ENCODE measurements around the gene MRM1.
A peak's percentile ranks its signal among the peaks of the same experiment; 100 is the strongest.

MRM1 gene, protein sequence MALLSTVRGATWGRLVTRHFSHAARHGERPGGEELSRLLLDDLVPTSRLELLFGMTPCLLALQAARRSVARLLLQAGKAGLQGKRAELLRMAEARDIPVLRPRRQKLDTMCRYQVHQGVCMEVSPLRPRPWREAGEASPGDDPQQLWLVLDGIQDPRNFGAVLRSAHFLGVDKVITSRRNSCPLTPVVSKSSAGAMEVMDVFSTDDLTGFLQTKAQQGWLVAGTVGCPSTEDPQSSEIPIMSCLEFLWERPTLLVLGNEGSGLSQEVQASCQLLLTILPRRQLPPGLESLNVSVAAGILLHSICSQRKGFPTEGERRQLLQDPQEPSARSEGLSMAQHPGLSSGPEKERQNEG

DNA sequence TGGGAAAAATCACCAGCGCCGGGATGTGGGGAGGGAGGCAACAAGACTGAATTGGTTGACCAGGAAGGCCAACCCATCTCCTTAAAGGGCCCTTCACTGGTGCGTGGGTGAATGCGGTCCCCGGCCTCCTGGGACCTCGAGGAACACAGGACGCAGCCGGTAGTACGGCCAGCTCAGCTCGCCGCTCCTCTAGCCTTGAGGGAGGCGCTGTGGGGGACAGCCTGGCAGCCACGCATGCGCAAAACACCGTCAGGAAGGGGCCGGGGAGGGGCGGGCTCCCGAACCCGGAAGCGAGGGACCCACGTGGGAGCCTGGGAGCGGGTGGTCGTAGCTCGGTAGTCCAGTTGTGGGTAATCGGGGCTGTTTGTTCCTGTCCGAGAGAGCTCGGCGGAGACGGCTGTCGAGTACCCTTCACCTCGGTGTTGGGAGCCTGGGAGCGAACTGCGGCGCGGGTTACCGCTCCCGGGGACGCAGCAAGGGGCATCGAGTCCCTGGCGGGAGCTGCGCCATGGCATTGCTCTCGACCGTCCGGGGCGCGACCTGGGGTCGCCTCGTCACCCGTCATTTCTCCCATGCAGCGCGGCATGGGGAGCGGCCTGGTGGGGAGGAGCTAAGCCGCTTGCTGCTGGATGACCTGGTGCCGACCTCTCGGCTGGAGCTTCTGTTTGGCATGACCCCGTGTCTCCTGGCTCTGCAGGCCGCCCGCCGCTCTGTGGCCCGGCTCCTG is at the start of gene MRM1:
Gene MRM1, plus strand, starts transcription at position 281 of the 727 bp plus-strand sequence. Its CDS starts 228 bp downstream, at position 509.
- Histone ChIP-seq H3K4me3 (ENCODE audit: low read depth, low read length) (peak within 1 kb of the TSS; percentile 90), H3K27me3 (replicated peaks) (no peaks in the 10 kb centered on the region), H3K36me3 (replicated peaks) (no peaks in the 10 kb centered on the region), H3K27ac (peak within 1 kb of the TSS; percentile 60)
- in situ Hi-C loops (cut with HindIII; ENCODE audit: low pct_ligation_motif_present, low sequenced_read_pairs): no loop called here
- peak; percentile 81 for DNase-seq
- TF ChIP-seq, protein P1, sequence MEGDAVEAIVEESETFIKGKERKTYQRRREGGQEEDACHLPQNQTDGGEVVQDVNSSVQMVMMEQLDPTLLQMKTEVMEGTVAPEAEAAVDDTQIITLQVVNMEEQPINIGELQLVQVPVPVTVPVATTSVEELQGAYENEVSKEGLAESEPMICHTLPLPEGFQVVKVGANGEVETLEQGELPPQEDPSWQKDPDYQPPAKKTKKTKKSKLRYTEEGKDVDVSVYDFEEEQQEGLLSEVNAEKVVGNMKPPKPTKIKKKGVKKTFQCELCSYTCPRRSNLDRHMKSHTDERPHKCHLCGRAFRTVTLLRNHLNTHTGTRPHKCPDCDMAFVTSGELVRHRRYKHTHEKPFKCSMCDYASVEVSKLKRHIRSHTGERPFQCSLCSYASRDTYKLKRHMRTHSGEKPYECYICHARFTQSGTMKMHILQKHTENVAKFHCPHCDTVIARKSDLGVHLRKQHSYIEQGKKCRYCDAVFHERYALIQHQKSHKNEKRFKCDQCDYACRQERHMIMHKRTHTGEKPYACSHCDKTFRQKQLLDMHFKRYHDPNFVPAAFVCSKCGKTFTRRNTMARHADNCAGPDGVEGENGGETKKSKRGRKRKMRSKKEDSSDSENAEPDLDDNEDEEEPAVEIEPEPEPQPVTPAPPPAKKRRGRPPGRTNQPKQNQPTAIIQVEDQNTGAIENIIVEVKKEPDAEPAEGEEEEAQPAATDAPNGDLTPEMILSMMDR (IDR thresholded peaks at IDR 0.05; ENCODE audit: low read depth, low read length, missing control alignments): peak; percentile 32

DNA sequence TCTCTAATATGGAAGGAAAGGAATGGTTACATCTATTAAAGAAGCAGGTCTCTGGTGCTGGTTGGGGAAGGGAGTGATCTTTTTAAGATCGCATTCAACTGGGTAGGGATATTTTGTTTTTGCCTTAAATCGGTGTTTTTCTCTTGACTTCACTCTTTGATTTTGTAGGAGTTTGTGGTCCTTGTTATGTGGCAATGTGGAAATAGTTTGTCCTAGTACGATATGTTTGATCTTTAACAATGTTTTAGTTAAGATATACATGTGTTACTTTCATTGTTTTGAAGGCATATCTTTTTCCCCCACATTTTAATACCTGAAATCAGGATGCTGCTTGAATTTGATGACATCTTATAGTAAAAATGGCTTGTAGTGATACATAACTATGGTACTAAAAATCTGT is 47.9 kb upstream of the MRM1 start:
- TF ChIP-seq, protein P1 (IDR thresholded peaks at IDR 0.05; ENCODE audit: low read depth, low read length, missing control alignments): no peak
- no peak overlapping the region for H3K4me3 ChIP-seq (ENCODE audit: low read depth, low read length)
- H3K27me3 ChIP-seq (replicated peaks): no peaks in the 10 kb centered on the region
- DNase-seq: no peak
- in situ Hi-C loops (cut with HindIII; ENCODE audit: low pct_ligation_motif_present, low sequenced_read_pairs): no loop called here
- no peak overlapping the region for H3K27ac ChIP-seq
- H3K36me3 ChIP-seq (replicated peaks): peaks cover 29% of the 10 kb centered on the region

DNA sequence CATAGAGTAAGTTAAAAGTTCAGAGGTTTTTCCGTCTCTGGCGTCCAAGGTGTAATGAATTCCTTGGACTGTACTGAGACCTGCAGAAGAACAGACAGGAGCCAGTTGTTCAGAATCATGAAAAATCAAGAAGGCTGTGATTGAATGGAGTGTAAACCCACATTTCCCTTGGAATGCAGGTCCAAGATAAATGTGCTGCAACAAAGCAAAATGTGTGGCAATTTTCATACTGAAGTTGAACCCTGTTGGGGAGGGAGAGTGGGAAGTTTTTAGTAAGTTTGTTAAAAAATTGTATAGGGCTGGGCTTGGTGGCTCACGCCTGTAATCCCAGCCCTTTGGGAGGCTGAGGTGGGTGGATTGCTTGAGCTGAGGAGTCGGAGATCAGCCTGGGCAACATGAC is 35.3 kb upstream of the MRM1 start:
- TF ChIP-seq, protein P1 (IDR thresholded peaks at IDR 0.05; ENCODE audit: low read depth, low read length, missing control alignments): no peak
- H3K4me3 ChIP-seq (ENCODE audit: low read depth, low read length): no peak overlapping the region
- DNase-seq: no peak
- H3K27me3 ChIP-seq (replicated peaks): no peaks in the 10 kb centered on the region
- peaks cover 62% of the 10 kb centered on the region for H3K36me3 ChIP-seq (replicated peaks)
- in situ Hi-C loops (cut with HindIII; ENCODE audit: low pct_ligation_motif_present, low sequenced_read_pairs): no loop called here
- no peak overlapping the region for H3K27ac ChIP-seq

DNA sequence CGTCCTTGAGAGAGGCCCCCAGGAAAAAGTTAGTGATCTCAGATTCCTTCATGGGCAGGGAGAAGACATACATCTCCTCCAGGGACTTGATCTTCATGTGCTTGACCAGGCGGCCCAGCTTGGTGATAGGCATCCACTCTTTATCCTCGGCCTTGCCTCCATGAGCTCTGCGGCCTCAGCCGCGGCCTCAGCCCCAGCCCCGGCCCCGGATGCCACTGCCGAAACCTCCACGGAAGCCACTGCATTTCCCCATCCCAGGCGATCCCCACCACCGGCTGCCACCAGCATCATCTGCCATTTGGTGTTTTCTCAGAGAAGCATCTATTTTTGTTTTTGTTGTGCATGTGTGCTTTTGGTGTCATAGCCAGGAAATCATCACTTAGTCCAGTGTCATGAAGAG is 26.4 kb upstream of the MRM1 start:
- no peak for DNase-seq
- Histone ChIP-seq H3K4me3 (ENCODE audit: low read depth, low read length) (no peak overlapping the region), H3K27me3 (replicated peaks) (no peaks in the 10 kb centered on the region), H3K36me3 (replicated peaks) (peaks cover 69% of the 10 kb centered on the region), H3K27ac (no peak overlapping the region)
- in situ Hi-C loops (cut with HindIII; ENCODE audit: low pct_ligation_motif_present, low sequenced_read_pairs): no loop called here
- TF ChIP-seq, protein P1 (IDR thresholded peaks at IDR 0.05; ENCODE audit: low read depth, low read length, missing control alignments): no peak

DNA sequence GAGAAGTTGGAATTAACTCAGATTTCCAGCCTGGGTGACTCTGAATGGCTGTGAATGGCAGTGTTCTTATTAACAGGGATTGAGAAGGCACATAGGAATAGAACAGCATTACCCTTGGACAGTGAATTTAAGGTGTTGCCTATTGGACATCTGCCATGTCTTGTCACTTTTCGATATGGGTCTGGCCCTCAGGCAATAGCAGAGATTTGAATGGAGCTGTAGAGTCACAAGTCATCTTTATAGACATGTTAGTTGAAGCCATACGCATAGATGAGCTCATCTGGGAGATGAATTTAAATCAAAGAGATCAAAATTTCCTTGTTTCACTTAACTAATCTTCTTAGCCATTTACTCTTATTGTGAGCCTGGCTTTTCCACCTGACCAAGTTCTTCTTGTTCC is 24.6 kb upstream of the MRM1 start:
- Histone ChIP-seq H3K27me3 (replicated peaks) (no peaks in the 10 kb centered on the region), H3K36me3 (replicated peaks) (peaks cover 69% of the 10 kb centered on the region), H3K4me3 (ENCODE audit: low read depth, low read length) (no peak overlapping the region), H3K27ac (no peak overlapping the region)
- no peak for DNase-seq
- in situ Hi-C loops (cut with HindIII; ENCODE audit: low pct_ligation_motif_present, low sequenced_read_pairs): no loop called here
- TF ChIP-seq, protein P1 (IDR thresholded peaks at IDR 0.05; ENCODE audit: low read depth, low read length, missing control alignments): no peak

All from brain microvascular endothelial cell (primary cell).